HG03039 (cell line): ENCODE results near the gene EIF5.
A peak's percentile ranks its signal among the peaks of the same experiment; 100 is the strongest.

Experiments used
- ATAC-seq: cut with Tn5 transposase; IDR thresholded peaks from one replicate; pipeline ENCODE4 v1.9.1; 2021; ENCODE audit warnings: mild to moderate bottlenecking, moderate library complexity; ENCODE audit not compliant: unreplicated experiment

Gene EIF5

DNA sequence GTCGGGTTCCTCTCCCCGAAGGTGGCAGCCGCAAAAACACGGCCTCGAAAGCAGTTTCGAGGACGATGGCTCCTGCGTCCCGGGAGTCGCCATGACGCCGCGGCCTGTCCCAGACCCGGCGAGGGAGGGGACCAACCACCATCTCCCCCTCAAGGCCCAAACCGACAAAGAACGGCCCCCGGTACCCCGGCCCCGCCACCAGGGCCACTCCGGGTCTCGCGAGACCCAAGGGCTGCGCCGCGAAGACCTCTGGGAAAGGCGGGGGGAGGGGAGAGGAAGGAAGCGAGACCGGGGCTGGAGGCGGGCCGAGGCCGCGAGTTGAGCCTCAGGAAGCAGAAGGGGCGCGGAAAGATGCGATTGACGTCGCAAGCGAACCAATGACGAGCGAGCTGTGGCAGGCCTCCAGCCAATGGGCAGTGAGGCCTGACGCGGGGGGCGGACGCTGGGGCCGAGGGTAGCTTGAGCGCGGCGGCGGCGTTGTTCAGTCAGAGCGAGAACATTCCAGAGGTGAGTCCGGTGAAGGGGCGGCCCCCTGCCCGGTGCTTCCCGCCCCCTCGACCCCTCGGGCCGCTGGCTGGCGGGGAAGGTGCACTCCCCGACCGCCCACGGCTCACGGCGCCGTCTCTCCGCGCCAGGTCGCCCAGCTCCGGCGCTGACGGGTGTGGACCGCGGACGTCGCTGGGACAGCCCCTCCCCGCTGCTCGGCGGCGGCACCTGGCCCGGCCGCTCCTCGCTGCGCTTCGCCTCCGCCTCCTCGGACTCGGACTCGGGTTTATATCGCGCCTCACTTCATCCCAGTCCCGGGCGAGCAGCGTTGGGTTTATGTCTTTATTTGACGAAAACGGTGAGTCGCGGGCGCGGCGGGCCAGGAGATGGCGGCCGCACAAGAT lies at the start of gene EIF5:
TSS of gene EIF5 (plus strand) at position 484 of the 890 bp plus-strand sequence. CDS start 1,624 bp downstream, outside the sequence.
- peak; percentile 84 for ATAC-seq

GRCh38 chr14:103284574-103285467 lies 49.2 kb upstream of the EIF5 start:
- ATAC-seq, result no peak

GRCh38 chr14:103286460-103286859 lies 47.6 kb upstream of the EIF5 start:
- no peak for ATAC-seq

GRCh38 chr14:103286968-103287850 lies 46.8 kb upstream of the EIF5 start:
- ATAC-seq, result no peak

- ATAC-seq, result no peak
Measured at GRCh38 chr14:103288076-103288766, 45.8 kb upstream of the EIF5 start.

- no peak for ATAC-seq
Measured at GRCh38 chr14:103290056-103290455, 44.0 kb upstream of the EIF5 start.

DNA sequence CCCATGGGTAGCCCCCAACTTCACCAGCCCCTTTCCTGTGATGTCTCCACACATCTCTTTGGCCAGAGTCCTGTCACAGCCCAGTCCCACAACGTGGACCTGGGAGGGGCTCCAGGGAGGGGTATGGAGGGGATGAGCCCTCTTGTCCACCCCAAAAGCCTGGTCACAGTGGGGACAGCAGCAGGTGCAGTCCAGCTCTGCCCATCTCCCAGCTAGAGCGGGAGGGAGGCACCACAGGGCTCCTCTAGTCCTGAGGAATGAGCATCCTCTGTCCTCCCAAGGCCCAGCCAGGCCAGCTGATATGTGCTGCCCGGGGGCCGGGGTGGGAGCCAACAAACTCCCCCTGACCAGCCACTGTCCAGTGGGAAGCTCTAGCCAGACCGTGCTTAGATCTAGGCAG lies 43.5 kb upstream of the EIF5 start:
- ATAC-seq, result no peak

- ATAC-seq, result no peak
Measured at GRCh38 chr14:103290961-103291360, 43.1 kb upstream of the EIF5 start.

DNA sequence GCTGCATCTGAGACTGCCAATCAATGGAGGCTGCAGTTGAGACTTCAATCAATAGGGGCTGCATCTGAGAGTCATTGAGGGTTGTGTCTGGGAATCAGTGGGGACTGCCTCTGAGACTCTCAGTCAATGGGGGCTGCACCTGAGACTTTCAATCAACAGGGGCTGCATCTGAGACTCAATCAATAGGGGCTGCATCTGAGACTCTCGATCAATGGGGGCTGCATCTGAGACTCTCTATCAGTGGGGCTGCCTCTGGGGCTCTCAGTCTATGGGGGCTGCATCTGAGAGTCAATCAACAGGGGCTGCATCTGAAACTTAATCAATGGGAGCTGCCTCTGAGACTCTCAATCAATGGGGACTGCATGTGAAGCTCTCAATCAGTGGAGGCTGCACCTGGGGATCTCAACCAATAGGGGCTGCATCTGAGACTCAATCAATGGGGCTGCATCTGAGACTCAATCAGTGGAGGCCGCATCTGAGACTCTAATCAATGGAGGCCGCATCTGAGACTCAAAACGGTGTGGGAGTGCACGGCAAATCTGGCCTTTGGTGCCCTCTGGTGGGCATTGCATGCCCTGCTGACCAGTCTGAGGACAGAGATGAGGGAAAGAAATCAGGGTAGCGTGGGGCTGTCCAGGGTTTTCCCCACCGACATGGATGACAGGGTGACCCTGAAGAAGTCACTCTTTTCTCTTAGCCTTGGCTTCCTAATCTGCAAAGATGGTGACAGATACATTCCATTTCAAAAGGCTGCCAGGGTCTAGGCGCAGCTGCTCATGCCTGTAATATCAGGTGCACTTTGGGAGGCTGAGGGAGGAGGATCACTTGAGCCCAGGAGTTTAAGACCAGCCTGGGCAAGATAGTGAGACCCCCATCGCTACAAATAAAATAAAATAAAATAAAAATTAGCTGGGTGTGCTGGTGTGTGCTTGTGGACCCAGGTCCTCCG lies 41.3 kb upstream of the EIF5 start:
- ATAC-seq, result no peak

DNA sequence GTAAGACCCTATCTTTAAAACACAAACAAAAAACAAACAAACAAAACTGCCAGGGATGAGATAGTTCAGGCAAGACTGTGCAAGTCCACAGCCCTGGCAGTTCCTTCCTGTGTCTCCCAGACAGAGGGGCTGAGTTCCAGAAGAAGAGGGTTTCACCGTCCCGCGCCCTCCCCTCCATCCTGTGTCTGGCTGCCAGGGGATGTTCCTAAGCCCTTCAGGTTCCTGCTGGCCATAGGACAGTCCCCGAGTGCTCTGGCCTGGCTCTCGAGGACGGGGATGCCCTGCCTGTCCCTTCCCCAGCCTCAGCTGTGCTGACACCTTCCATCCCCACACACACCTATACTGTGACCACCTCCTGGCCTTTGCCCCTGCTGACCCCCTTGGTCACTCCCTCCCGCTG lies 40.6 kb upstream of the EIF5 start:
- ATAC-seq, result no peak

DNA sequence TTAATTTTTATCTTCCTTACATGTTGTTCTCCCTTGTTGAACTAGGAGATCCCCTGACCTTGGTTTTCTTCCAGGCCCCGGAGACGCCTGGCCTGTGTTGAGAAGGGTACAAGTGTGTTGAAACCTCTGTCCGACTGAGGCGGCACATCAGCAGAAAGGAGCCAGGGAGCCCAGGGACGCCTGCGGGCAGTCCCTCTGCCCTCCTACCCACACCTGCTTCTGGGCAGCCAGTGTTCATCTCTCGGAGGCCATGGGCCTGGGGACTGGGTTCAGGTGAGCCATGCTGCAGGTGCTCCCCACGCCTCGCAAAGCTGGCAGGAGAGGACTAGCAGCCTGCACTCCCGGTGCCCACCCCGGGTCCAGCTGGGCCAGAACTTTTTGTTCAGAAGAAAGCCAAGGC lies 39.9 kb upstream of the EIF5 start:
- no peak for ATAC-seq

- no peak for ATAC-seq
Measured at GRCh38 chr14:103296007-103296406, 38.0 kb upstream of the EIF5 start.

DNA sequence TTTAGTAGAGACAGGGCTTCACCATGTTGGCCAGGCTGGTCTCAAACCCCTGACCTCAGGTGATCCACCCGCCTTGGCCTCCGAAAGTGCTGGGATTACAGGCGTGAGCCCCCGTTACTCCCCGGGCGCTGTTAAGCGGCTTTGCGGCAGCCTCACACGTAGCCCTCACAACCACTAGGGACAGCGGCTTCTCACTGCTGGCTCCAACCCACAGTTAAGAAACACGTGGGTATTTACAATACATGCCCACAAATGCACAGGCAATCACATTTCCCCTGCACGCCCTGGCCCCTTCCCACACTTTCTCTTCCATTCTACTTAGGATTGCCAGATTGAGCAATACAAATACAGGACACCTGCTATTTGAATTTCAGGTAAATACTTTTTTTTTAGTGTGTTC lies 37.0 kb upstream of the EIF5 start:
- no peak for ATAC-seq

GRCh38 chr14:103298620-103299019 lies 35.4 kb upstream of the EIF5 start:
- ATAC-seq, result no peak

- no peak for ATAC-seq
Measured at GRCh38 chr14:103301512-103302354, 32.3 kb upstream of the EIF5 start.

DNA sequence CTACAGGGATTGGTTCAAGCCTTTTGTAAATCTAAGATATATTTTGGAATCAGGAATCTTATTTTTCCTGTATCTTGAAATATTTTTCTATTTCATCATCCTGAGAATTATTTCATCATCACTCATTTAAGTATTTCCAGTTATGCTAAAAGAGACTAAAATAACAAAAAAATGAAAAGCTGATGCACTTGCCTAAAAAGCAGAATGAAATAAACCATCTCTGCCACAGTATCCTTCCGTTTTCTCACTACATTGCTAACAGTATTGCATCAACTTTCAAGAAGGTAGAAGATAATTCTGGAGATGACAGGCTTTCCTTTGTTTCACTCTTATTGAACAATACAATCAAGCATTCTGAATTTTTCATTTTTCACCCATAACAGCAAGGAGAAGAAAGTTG lies 31.1 kb upstream of the EIF5 start:
- no peak for ATAC-seq

- ATAC-seq, result no peak
Measured at GRCh38 chr14:103304706-103305105, 29.3 kb upstream of the EIF5 start.
